ENCODE data around the gene PRKCSH.
"Not testable (repeated sequence)": the region's sequence is repeated elsewhere in the genome, so short reads cannot be mapped to it uniquely, and the experiment has no call there.

- not testable (repeated sequence) for TF ChIP-seq GABPA (IDR thresholded peaks at IDR 0.05; ENCODE audit: low read depth); NRF1 (IDR thresholded peaks at IDR 0.05; ENCODE audit: low read depth, low read length); IRF3 (IDR thresholded peaks at IDR 0.05; ENCODE audit: low read depth, low read length); CTCF (IDR thresholded peaks at IDR 0.05)
Observed at GRCh38 chr19:11475343-11475742, 39.9 kb downstream of the PRKCSH start.

All from SK-N-SH (cell line).